Right lobe of liver (tissue), 6 donors: ENCODE data around the gene SCRT2. TPM values are rescaled to one million over a fixed set of nuclear protein-coding genes. Genes with fewer than 3 reads are reported as not detected.

Source experiments
- ATAC-seq, 4 donors: fragments of 200-7000 bp; cut with Tn5 transposase; one replicate each; pipeline ENCODE4 v1.9.1; 2020; ENCODE audit warnings: mild to moderate bottlenecking in 4 of 4, moderate library complexity in 4 of 4
- DNase-seq, 3 donors: peaks; one replicate each; pipeline ENCODE4 v3.0.0-alpha.2; 2020
- H3K27ac ChIP-seq, 3 donors: fragments of 200-600 bp; one replicate each; pipeline ENCODE4 v1.8.0; 2022
- H3K27me3 ChIP-seq, 2 donors: fragments of 200-600 bp; one replicate each; pipeline ENCODE4 v1.8.0; 2022
- H3K36me3 ChIP-seq, 4 donors: fragments of 200-600 bp; sonication (generic) in 1 of 4; one replicate each; pipeline versions ENCODE4 v1.5.1 to v1.8.0; 2017 to 2022; ENCODE audit warnings: control low read depth in 1 of 4
- H3K4me1 ChIP-seq, 4 donors: fragments of 200-600 bp; sonication (generic) in 1 of 4; one replicate each; pipeline versions ENCODE4 v1.5.1 to v1.8.0; 2017 to 2022; ENCODE audit warnings: control low read depth in 1 of 4
- H3K4me3 ChIP-seq, 3 donors: fragments of 200-600 bp; one replicate each; pipeline ENCODE4 v1.8.0; 2022
- H3K9me3 ChIP-seq, 4 donors: fragments of 200-600 bp; sonication (generic) in 1 of 4; one replicate each; pipeline versions ENCODE4 v1.5.1 to v1.8.0; 2017 to 2022; ENCODE audit warnings: control low read depth in 1 of 4
- CTCF ChIP-seq, 4 donors: fragments of 200-600 bp in 3 of 4; fragments of 450-650 bp in 1 of 4; IDR thresholded peaks; one replicate each; pipeline versions ENCODE4 v1.5.1 to v1.8.0; 2016 to 2022; ENCODE audit warnings: antibody characterized with exemption in 4 of 4, mild to moderate bottlenecking in 2 of 4
- POLR2A ChIP-seq: fragments of 450-650 bp; IDR thresholded peaks from one replicate; pipeline ENCODE4 v1.6.1; 2017; ENCODE audit warnings: antibody characterized with exemption, mild to moderate bottlenecking
- WGBS: methylation state at CpG from one replicate; pipeline ENCODE4 v1.1.6; 2018; ENCODE audit warnings: low coverage, low lambda C conversion rate; ENCODE audit not compliant: insufficient coverage; ENCODE audit errors: missing lambda C conversion rate; 5-methylcytosine and 5-hydroxymethylcytosine counted together
- intact Hi-C, 2 donors: fragments of 100-400 bp; cut with DNase I; formaldehyde crosslinking; loops; one replicate each; pipeline versions ENCODE4 v1.11.2 to v1.14.1; 2022
- total RNA-seq, 6 experiments: library from RNA; depleted of rRNA in 2 of 6; stranded (reverse); fragments of >200 nt in 2 of 6; fragmentation: NEBNext Ultra II Directional in 3 of 6; extraction: Animal tissue kit (Norgen Biotek cat#: 25700) in 3 of 6; gene quantifications; one replicate each; pipeline versions ENCODE4 v1.1.0 to v1.2.4, GENCODE V29; 2016 to 2023
- donor health status: DM: no; HTN: yes; CAD: no.
- donor health status: DM: no; HTN: no; CAD: no.
- donor health status: DM: no; HTN: no; CAD: no.
- donor health status: DM: no; HTN: yes; CAD: no.
- donor health status: DM: no; HTN: yes; CAD: no.

The SCRT2 gene
- total RNA-seq, 6 experiments from 2014 or later = not detected

DNA sequence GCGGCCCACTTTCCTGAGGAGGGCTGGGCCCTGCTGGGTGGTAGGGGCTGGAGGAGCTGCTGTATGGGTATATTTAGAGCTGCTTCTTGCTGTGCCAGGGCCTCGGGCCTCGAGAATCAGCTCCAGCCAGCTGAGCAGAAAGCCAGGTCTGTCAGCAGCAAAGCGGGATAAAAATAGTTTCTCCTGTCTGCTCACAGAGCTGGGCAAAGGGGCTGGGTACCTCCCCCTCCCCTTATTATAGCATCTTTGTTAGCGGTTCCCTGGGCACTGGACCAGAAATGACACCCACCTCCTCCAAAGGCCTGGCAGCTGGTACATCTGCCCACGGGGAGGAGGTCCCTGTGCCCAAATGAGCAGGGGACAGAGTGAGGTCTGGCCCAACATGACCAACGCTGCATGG is 6.0 kb downstream of the SCRT2 start:
- Histone ChIP-seq H3K9me3 (no peaks in the 10 kb centered on the region), H3K36me3 (no peaks in the 10 kb centered on the region), H3K27ac (no peak overlapping the region), H3K4me1 (no peaks in the 10 kb centered on the region), H3K27me3 (peaks cover 0 to 6% of the 10 kb centered on the region in 2 donors), H3K4me3 (no peak overlapping the region)
- 67% methylated on average over 1 of the region's 7 CpGs for WGBS
- peak in 1 of 3 donors; percentile 24 for DNase-seq
- ATAC-seq = no peak
- intact Hi-C loops = loop anchor here (10.0 kb wide), 1 partner anchor 105 kb away; no protein-coding TSS in a partner anchor
- no peak for TF ChIP-seq POLR2A
- TF ChIP-seq CTCF (IDR thresholded peaks at IDR 0.05) = no peak

DNA sequence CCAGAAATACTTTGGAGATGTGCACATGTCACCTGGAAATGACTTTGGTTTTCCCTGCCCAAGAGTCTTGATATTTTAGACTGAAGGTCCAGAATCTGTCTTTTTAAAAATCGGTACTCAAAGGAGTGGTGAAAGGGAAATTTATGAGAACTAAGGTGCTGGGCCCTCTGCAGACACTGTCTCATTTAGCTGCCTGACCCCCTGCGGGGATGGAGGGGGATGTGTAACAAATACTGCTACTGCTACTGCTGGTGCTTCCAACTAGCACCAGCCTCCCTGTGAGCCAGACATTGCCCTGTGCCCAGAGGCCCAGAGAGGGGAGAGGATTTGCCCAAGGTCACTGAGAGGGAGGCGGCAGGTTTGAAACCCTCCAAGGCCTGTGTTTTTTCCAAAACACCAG is 7.0 kb downstream of the SCRT2 start:
- Histone ChIP-seq H3K27me3 (peaks cover 0 to 9% of the 10 kb centered on the region in 2 donors), H3K27ac (no peak overlapping the region), H3K36me3 (no peaks in the 10 kb centered on the region), H3K4me1 (no peaks in the 10 kb centered on the region), H3K4me3 (no peak overlapping the region), H3K9me3 (no peaks in the 10 kb centered on the region)
- TF ChIP-seq POLR2A = no peak
- TF ChIP-seq CTCF (IDR thresholded peaks at IDR 0.05) = no peak
- WGBS = 53% methylated on average over 3 of the region's 3 CpGs
- peak in 1 of 3 donors; percentile 16 for DNase-seq
- intact Hi-C loops = loop anchor here (10.0 kb wide), 1 partner anchor 104 kb away; no protein-coding TSS in a partner anchor
- ATAC-seq = no peak

- H3K9me3 ChIP-seq = no peaks in the 10 kb centered on the region
- no peak overlapping the region for H3K27ac ChIP-seq
- H3K27me3 ChIP-seq = peaks cover 0 to 9% of the 10 kb centered on the region in 2 donors
- intact Hi-C loops = loop anchor here (10.0 kb wide), 1 partner anchor 103 kb away; no protein-coding TSS in a partner anchor
- ATAC-seq (no peak), DNase-seq (no peak)
- H3K4me3 ChIP-seq = no peak overlapping the region
- TF ChIP-seq CTCF (IDR thresholded peaks at IDR 0.05) = no peak
- no peak for TF ChIP-seq POLR2A
- H3K4me1 ChIP-seq = no peaks in the 10 kb centered on the region
- H3K36me3 ChIP-seq = no peaks in the 10 kb centered on the region
Observed at GRCh38 chr20:668050-668449, 7.6 kb downstream of the SCRT2 start.

DNA sequence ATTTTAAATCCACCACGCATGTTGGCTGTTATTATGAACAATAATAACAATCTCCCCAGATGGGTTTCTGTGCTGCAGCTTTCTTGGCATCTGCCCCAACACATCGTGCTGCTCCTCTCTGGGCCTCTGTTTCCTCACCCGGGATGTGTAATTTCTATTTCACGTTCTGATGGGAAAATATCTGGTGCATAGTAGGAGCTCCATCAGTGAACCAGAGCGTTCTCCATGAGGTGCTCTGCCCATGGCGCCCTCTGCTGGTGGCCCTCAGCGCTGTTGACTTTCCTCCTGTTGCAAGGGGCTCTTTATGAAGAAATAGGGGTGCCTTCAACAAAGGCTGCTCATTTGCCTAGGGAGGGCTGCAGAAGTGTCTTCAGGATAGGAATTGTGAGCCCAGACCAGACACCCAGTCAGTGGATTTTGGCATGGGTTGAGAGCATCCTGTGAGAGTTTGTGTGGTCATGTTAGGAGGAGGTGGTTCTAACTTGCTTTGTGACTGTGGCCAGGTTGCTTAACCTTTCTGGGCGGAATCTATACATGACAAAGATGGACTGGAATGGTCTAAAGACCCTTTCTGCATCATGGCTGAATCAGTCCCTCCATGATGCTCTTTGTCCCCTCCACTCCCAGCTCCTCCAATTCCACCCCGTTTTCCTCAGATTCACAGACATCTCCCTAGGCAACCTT is 8.1 kb downstream of the SCRT2 start:
- no peaks in the 10 kb centered on the region for H3K9me3 ChIP-seq
- H3K4me1 ChIP-seq = no peaks in the 10 kb centered on the region
- DNase-seq (peak in 2 of 3 donors; percentile 61 to 71), ATAC-seq (peak; percentile 49 to 75 (median 72))
- WGBS = 20% methylated on average over 8 of the region's 9 CpGs
- peaks cover 0 to 10% of the 10 kb centered on the region in 2 donors for H3K27me3 ChIP-seq
- no peak overlapping the region for H3K4me3 ChIP-seq
- no peaks in the 10 kb centered on the region for H3K36me3 ChIP-seq
- intact Hi-C loops = loop anchor here (10.0 kb wide), 1 partner anchor 103 kb away; no protein-coding TSS in a partner anchor
- H3K27ac ChIP-seq = no peak overlapping the region
- TF ChIP-seq CTCF (IDR thresholded peaks at IDR 0.05) (peak; percentile 70 to 86 (median 80)), POLR2A (no peak)
